ENCODE results near the gene HOATZ.

HOATZ gene

GRCh38 chr11:111585371-111585770 lies 70.8 kb downstream of the HOATZ start:
- DNase-seq = no peak

DNA sequence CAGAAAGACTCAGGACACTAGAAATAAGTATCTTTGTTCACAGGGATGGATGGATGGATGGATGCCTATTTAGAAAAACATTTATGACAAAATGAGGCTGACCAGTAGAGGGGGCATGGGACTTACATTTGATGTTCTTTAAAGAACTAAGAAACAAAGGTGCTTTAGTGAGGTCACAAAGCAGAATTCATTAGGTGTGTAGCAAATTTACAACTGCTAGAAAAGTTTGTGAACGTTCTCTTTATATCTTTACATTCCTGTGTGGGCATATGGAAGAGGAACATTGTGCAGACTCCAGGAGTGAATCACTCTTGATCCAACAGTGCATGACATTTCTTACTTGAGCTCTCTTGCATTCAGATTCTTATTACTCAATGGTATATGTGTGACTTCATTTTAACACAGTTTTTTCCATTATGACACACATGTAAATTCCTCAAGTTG lies 71.8 kb downstream of the HOATZ start:
- no peak for DNase-seq
